ENCODE results near the gene HIVEP3. TPM values are rescaled to one million over a fixed set of nuclear protein-coding genes. Genes with fewer than 3 reads are reported as not detected.

The HIVEP3 gene
- polyA plus RNA-seq, 6 donors from 2014 or later, result 0.83 to 2.1 (median 1.3) TPM

DNA sequence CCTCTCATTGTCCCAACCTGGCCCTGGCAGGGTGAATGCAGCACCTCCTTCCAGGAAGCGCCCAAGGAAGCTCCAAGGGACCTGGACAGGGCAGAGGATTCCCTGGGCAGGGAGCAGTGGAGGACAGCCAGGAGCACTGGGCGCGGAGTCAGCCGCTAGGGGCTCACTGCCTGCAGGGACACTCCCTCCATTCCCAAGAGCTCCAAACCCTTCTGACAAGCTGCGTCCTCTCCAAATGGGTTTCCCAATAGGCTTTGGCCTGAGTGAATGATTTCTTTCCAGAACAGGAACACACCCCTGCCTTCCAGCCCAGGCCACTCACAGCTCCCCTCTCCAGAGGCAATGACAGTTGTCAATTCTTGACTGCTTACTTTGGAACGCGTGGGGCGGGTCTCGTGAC lies 305.8 kb downstream of the HIVEP3 start:
- H3K4me3 Mint-ChIP-seq, result no peak overlapping the region
- no peak for DNase-seq
- H3K27ac Mint-ChIP-seq, result no peak overlapping the region
- ATAC-seq (ENCODE audit: low read depth in 2 of 2), result no peak
- no peaks in the 10 kb centered on the region for H3K9me3 Mint-ChIP-seq
- peaks cover 0 to 5% of the 10 kb centered on the region in 2 donors for H3K36me3 Mint-ChIP-seq
- no peaks in the 10 kb centered on the region for H3K27me3 Mint-ChIP-seq
- peaks cover 10 to 24% (median 19%) of the 10 kb centered on the region in 3 donors for H3K4me1 Mint-ChIP-seq

DNA sequence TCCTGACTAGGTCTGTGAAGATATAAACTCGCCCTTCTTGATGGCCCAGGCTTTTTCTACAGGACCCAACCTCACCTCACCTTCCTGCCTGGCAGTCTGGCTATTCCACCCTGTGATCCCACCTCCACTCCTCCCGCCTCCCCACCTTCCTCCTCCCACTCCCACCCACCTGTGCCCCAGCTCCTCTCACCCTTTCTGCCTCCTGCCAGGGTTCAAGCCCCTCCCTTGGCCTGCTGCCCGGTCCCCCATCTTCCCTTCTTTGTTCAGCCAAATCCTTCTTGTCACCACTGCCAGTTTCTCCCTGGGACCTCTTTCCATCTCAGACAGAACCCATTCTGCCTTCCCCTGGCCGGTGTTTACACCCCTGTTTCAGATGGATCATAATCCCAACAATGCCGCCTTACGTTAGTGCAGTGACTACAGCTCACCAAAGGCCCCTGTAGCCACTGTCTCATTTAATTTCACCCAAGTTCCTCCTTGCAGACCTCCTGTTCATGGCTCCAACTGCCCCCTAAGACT lies 306.7 kb downstream of the HIVEP3 start:
- Mint-ChIP-seq H3K36me3 (peaks cover 0 to 12% of the 10 kb centered on the region in 2 donors), H3K27ac (peak overlapping the region in 4 of 6 donors; percentile 4 to 78 (median 71)), H3K4me1 (peaks cover 10 to 24% (median 19%) of the 10 kb centered on the region in 3 donors), H3K27me3 (no peaks in the 10 kb centered on the region), H3K4me3 (no peak overlapping the region), H3K9me3 (peaks cover 0 to 2% (median 0%) of the 10 kb centered on the region in 7 donors)
- ATAC-seq (ENCODE audit: low read depth in 2 of 2), result no peak
- no peak for DNase-seq

DNA sequence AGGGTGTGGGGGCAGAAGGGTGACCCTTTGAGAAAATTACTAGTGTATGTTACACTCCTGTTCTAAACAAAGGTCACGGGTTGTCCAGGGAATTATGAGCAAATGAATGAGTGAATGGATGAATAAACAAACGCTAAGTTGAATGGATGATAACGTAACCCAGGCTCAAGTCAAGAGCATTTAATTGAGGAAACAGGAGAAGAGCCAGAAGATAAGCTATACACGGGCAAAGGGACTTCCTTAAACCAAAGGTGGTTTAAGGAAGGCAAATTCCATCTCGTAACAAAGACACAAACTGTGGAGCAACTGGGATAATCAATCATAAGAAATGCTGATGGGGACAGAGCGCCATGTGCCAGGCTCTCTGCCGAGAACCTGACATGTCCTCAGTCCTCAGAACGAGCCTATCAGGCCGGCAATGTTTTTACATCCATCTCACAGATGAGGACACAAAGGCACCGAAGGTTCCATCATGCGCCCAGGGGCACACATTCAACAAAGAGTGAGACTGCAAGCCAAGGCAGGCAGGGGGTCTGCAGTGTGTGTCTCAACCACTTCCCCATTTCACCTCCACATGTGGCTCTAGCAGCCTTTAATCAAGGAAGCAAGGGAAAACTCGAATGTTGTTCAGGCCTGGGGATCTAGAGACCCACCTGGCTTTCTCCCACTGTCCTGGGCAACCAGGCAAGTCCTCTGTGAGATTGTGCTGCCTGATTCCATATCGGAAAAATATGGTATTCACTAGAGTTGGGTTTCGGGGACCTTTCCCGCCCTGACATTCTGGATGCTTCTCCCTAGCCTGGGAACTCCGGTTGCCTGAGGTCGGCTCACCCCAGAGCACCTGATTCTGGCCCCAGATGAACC lies 307.4 kb downstream of the HIVEP3 start:
- H3K36me3 Mint-ChIP-seq, result peaks cover 0 to 12% of the 10 kb centered on the region in 2 donors
- no peaks in the 10 kb centered on the region for H3K27me3 Mint-ChIP-seq
- peaks cover 10 to 24% (median 18%) of the 10 kb centered on the region in 3 donors for H3K4me1 Mint-ChIP-seq
- no peak for DNase-seq
- ATAC-seq (ENCODE audit: low read depth in 2 of 2), result no peak
- H3K4me3 Mint-ChIP-seq, result no peak overlapping the region
- H3K9me3 Mint-ChIP-seq, result peaks cover 0 to 2% (median 0%) of the 10 kb centered on the region in 7 donors
- H3K27ac Mint-ChIP-seq, result peak overlapping the region in 1 of 6 donors; percentile 66

DNA sequence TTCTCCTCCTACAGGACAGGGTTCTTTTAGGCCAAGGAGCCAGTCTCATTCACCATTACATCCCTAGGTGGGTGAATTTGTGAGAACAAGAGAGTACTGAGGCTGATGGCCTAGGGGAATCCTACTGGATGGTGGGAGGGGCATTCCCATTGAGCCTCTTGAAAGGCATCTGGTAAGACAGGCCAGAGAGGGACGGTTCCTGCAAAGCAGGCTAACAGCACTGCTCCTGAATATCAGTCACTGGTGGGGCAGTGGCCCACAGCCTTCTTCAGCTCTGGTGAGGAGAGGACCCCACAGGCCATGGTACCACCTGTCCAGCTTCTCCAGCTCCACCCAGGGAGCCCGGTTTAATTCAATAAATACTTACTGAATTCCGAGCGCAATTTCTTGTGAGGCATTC lies 308.4 kb downstream of the HIVEP3 start:
- H3K4me1 Mint-ChIP-seq, result peaks cover 10 to 21% (median 14%) of the 10 kb centered on the region in 3 donors
- peaks cover 0 to 12% of the 10 kb centered on the region in 2 donors for H3K36me3 Mint-ChIP-seq
- H3K27me3 Mint-ChIP-seq, result no peaks in the 10 kb centered on the region
- H3K4me3 Mint-ChIP-seq, result no peak overlapping the region
- peaks cover 0 to 2% (median 0%) of the 10 kb centered on the region in 7 donors for H3K9me3 Mint-ChIP-seq
- DNase-seq (no peak), ATAC-seq (ENCODE audit: low read depth in 2 of 2) (no peak)
- H3K27ac Mint-ChIP-seq, result no peak overlapping the region

DNA sequence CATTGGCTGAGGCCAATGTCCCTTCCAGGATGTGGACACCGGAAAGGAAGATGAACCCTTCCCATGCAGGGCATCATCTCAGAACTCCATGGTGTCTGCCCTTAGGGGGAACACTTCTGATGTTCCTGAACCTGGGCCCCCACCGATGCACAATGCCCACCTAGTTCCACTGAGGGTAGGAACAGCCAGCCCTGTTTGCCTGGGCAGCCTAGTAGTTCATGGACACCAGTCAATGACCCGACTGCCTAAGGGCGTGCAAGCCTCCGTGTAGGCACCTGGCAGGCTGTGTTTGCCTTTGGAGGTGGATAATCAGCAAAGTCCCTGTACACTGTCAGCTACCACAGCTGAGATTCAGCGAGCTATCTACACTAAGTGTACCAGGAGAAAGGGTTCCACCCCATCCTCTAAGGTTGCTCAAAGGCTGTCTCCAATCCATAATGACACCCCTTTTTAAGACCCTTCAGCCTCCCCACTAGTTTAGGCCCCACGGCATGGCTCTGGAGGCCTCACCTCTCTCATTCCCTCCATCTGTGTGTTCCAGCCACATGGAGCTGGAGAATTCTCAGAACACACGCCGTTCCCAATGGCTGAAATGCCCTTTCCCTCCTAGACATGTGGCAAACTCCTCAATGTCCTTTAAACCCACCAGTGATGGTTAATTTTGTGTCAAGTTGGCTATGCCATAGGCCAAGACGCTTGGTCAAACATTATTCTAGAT lies 309.4 kb downstream of the HIVEP3 start:
- H3K27ac Mint-ChIP-seq, result no peak overlapping the region
- DNase-seq, result no peak
- ATAC-seq (ENCODE audit: low read depth in 2 of 2), result no peak

DNA sequence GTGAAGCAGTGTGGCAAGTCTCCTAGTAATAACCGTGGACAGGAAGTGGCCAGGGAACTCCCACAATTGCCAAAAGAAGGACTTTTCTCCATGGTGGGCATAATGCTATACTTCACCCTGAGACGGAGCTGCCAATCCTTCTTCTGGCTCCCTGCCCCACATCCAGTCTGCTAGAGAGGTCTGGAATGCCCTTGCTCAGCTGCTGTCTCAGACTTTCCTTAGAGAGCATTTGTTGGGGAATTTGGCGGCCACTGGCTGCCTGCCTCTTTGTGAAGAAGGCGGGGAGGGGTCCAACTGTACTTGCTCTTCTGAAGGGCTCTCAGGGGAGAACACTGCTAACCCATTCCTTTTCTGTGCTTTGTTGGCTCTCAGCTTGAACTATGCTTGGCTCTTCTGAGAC lies 310.5 kb downstream of the HIVEP3 start:
- Mint-ChIP-seq H3K4me3 (no peak overlapping the region), H3K27me3 (no peaks in the 10 kb centered on the region), H3K27ac (peak overlapping the region in 2 of 6 donors; percentile 20 to 64), H3K9me3 (peaks cover 0 to 2% (median 0%) of the 10 kb centered on the region in 7 donors), H3K4me1 (peaks cover 6 to 15% (median 10%) of the 10 kb centered on the region in 3 donors), H3K36me3 (peaks cover 0 to 7% of the 10 kb centered on the region in 2 donors)
- ATAC-seq (ENCODE audit: low read depth in 2 of 2), result no peak
- no peak for DNase-seq

More for the DNA sequence above, 309.4 kb downstream of the HIVEP3 start:
- no peaks in the 10 kb centered on the region for H3K27me3 Mint-ChIP-seq
- H3K36me3 Mint-ChIP-seq, result peaks cover 0 to 12% of the 10 kb centered on the region in 2 donors
- H3K4me3 Mint-ChIP-seq, result no peak overlapping the region
- H3K4me1 Mint-ChIP-seq, result peaks cover 10 to 21% (median 14%) of the 10 kb centered on the region in 3 donors
- H3K9me3 Mint-ChIP-seq, result peaks cover 0 to 2% (median 0%) of the 10 kb centered on the region in 7 donors

DNA sequence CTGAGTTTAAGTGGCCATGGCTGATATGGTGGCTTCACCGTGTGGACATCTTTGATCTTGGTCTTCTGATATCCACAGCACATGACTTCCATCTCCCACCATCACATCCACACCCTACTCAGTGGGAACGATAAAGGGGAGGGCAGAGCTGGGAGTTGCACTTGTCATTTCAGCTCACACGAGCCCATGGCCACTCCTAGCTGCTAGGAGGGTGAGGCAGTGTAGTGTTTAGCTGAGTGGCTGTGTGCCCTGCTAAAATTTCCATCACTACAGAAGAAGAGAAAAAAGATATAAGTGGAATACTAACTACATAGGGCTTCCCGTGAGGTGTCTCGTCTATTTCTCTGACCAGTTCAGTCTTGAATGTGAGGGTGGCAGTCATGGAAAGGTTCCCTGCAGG lies 310.9 kb downstream of the HIVEP3 start:
- H3K36me3 Mint-ChIP-seq, result peaks cover 0 to 7% of the 10 kb centered on the region in 2 donors
- DNase-seq (no peak), ATAC-seq (ENCODE audit: low read depth in 2 of 2) (no peak)
- no peak overlapping the region for H3K4me3 Mint-ChIP-seq
- peaks cover 0 to 2% (median 0%) of the 10 kb centered on the region in 7 donors for H3K9me3 Mint-ChIP-seq
- no peaks in the 10 kb centered on the region for H3K27me3 Mint-ChIP-seq
- peak overlapping the region in 1 of 6 donors; percentile 64 for H3K27ac Mint-ChIP-seq
- peaks cover 6 to 15% (median 10%) of the 10 kb centered on the region in 3 donors for H3K4me1 Mint-ChIP-seq

DNA sequence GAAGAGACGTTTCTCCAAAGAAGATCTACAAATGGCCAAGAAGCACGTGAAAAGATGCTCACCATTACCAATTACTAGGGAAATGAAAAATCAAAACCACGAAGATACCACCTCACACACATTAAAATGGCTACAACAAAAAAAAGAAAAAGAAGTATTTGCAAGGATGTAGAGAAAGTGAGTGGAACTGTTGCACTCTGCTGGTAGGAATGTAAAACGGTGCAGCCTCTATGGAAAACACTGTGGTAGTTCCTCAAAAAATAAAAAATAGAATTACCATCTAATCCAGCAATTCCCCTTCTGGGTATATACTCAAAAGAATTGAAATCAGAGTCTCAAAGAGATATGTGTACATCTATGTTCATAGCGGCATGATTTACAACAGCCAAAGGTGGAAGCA lies 318.8 kb downstream of the HIVEP3 start:
- peak overlapping the region in 1 of 6 donors; percentile 50 for H3K27ac Mint-ChIP-seq

DNA sequence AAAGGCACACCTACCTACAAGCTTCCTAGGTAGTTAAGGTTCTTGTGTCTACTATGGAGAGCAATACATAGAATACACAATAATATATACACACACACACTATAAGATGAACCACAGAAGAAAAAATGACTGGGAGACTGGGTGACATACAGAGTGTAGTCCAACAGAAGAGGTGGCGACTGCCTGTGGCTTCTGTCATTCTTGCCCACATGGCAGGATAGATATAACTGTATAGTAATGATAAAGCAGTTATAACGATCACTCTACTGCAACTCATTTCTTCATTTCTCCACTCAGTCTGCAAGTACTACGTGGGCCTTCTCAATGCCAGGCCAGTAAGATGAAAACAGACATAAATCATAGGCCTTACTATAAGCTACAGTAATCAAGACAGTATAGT lies 320.4 kb downstream of the HIVEP3 start:
- Mint-ChIP-seq H3K4me3 (no peak overlapping the region), H3K9me3 (peaks cover 0 to 18% (median 5%) of the 10 kb centered on the region in 7 donors), H3K27ac (peak overlapping the region in 3 of 6 donors; percentile 44 to 84 (median 45)), H3K36me3 (peaks cover 0 to 3% of the 10 kb centered on the region in 2 donors), H3K4me1 (peaks cover 12 to 19% (median 13%) of the 10 kb centered on the region in 3 donors), H3K27me3 (no peaks in the 10 kb centered on the region)
- no peak for ATAC-seq (ENCODE audit: low read depth in 2 of 2)
- no peak for DNase-seq

More for the DNA sequence above, 318.8 kb downstream of the HIVEP3 start:
- Mint-ChIP-seq H3K36me3 (peaks cover 0 to 3% of the 10 kb centered on the region in 2 donors), H3K4me3 (no peak overlapping the region), H3K9me3 (peaks cover 0 to 18% (median 5%) of the 10 kb centered on the region in 7 donors), H3K27me3 (no peaks in the 10 kb centered on the region), H3K4me1 (peaks cover 9 to 16% (median 13%) of the 10 kb centered on the region in 3 donors)
- ATAC-seq (ENCODE audit: low read depth in 2 of 2) (no peak), DNase-seq (no peak)

DNA sequence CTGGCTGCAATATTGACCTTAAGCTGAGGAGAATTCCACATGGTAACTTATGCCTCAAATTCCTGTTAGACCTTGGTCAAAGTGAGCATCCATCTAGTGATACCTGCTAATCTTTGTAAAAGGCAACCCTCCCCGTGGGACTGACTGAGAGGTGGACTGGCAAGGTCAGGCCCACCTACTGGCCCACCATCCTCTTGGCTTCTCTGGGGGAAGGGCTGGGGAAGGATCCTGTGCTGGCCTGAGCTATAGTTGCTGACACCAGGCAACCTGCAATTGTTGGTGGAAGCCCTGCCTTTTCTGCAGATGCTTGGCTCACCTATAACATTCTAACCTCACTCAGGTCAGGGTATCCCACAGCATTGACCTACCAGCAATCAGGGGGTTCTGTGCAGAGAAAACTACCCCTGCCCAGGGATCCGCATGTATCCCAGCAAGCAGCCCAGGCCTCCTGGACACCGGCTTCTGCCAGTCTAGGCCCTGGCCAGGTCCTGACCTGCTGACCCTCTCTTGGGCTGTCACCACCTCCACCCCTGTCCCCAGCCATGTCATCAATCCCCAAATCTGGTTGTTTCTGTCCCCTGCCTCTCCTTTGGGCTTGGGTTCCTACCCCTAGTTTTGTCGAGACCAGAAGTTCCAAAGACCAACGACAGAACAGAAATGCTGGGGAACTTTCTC lies 326.1 kb downstream of the HIVEP3 start:
- ATAC-seq (ENCODE audit: low read depth in 2 of 2), result no peak
- Mint-ChIP-seq H3K4me3 (no peak overlapping the region), H3K27ac (peak overlapping the region in 1 of 6 donors; percentile 79), H3K9me3 (peaks cover 0 to 3% (median 0%) of the 10 kb centered on the region in 7 donors), H3K36me3 (peaks cover 0 to 4% of the 10 kb centered on the region in 2 donors), H3K4me1 (peaks cover 4 to 19% (median 15%) of the 10 kb centered on the region in 3 donors), H3K27me3 (no peaks in the 10 kb centered on the region)
- DNase-seq, result no peak

DNA sequence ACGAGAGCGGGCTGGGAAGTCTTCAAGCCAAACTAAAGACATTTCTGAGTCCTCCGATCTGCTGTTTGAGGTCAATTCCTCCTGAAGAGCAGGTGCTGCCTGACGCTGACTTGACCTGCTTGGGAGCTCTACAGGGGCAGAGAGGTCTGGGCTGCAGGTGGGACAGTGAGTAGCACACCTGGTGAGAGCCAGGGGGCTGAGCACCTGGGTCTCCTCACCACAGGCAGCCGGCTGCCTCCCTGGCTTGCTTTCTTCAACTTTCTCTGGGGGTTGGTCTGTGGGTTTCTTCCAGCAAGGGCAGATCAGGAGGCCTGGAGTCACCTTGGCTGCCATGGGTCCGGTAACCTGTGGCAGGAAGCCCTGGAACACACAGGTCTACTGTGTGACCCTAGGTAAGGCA lies 326.8 kb downstream of the HIVEP3 start:
- H3K9me3 Mint-ChIP-seq, result peaks cover 0 to 3% (median 0%) of the 10 kb centered on the region in 7 donors
- H3K4me3 Mint-ChIP-seq, result no peak overlapping the region
- peaks cover 4% of the 10 kb centered on the region in 2 donors for H3K36me3 Mint-ChIP-seq
- H3K27ac Mint-ChIP-seq, result peak overlapping the region in 3 of 6 donors; percentile 43 to 79 (median 49)
- peaks cover 2 to 17% (median 13%) of the 10 kb centered on the region in 3 donors for H3K4me1 Mint-ChIP-seq
- no peaks in the 10 kb centered on the region for H3K27me3 Mint-ChIP-seq
- ATAC-seq (ENCODE audit: low read depth in 2 of 2) (no peak), DNase-seq (no peak)

DNA sequence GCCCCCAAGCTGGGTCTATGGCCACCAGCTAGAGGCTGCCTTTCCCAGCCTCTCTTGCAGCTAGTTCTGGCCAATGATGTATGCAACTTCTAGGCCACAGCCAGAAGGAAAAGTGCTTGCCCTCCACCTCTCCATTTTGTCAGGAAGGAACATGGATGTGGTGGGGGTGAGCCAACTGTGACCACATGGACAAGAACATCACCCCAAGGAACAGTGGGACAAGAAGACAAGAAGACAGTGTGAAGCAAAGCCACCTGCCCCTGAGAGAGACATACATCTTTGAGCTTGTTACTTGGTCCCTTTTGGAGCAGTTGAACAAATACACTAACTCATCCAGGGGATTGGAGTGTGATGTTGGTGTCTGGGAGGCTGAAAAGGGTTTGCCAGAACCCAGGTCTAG lies 328.4 kb downstream of the HIVEP3 start:
- peaks cover 4 to 6% of the 10 kb centered on the region in 2 donors for H3K36me3 Mint-ChIP-seq
- H3K27me3 Mint-ChIP-seq, result no peaks in the 10 kb centered on the region
- peaks cover 0 to 15% (median 12%) of the 10 kb centered on the region in 3 donors for H3K4me1 Mint-ChIP-seq
- ATAC-seq (ENCODE audit: low read depth in 2 of 2) (no peak), DNase-seq (no peak)
- peaks cover 0 to 3% (median 0%) of the 10 kb centered on the region in 7 donors for H3K9me3 Mint-ChIP-seq
- peak overlapping the region in 1 of 6 donors; percentile 54 for H3K27ac Mint-ChIP-seq
- no peak overlapping the region for H3K4me3 Mint-ChIP-seq
